Duodenal mucosa (tissue), 2 donors: ENCODE results near the gene KIR3DL1.
"Not testable (repeated sequence)": the region's sequence is repeated elsewhere in the genome, so short reads cannot be mapped to it uniquely, and the experiment has no call there.

ENCODE experiments used
- H3K27ac ChIP-seq: one replicate; pipeline ENCODE4 v1.7.0; 2013; ENCODE audit warnings: low read depth, low read length
- H3K27me3 ChIP-seq, 2 donors: one replicate each; pipeline ENCODE4 v1.7.0; 2013; ENCODE audit warnings: low read length in 2 of 2, control low read depth in 1 of 2; ENCODE audit not compliant: insufficient read depth in 2 of 2, control insufficient read depth in 1 of 2
- H3K36me3 ChIP-seq, 2 donors: one replicate each; pipeline ENCODE4 v1.7.0; 2013; ENCODE audit warnings: low read length in 2 of 2, control low read depth in 1 of 2; ENCODE audit not compliant: insufficient read depth in 2 of 2, control insufficient read depth in 1 of 2
- H3K4me1 ChIP-seq, 2 donors: one replicate each; pipeline ENCODE4 v1.7.0; 2013; ENCODE audit warnings: low read length in 2 of 2, control low read depth in 1 of 2; ENCODE audit not compliant: insufficient read depth in 2 of 2, control insufficient read depth in 1 of 2
- H3K4me3 ChIP-seq, 2 donors: one replicate each; pipeline ENCODE4 v1.7.0; 2013; ENCODE audit warnings: low read length in 2 of 2, low read depth in 1 of 2
- H3K9ac ChIP-seq, 2 donors: one replicate each; pipeline ENCODE4 v1.7.0; 2013; ENCODE audit warnings: low read length in 2 of 2, low read depth in 1 of 2
- H3K9me3 ChIP-seq, 2 donors: one replicate each; pipeline ENCODE4 v1.7.0; 2013; ENCODE audit warnings: low read length in 2 of 2, control low read depth in 1 of 2; ENCODE audit not compliant: control insufficient read depth in 1 of 2

Gene KIR3DL1

DNA sequence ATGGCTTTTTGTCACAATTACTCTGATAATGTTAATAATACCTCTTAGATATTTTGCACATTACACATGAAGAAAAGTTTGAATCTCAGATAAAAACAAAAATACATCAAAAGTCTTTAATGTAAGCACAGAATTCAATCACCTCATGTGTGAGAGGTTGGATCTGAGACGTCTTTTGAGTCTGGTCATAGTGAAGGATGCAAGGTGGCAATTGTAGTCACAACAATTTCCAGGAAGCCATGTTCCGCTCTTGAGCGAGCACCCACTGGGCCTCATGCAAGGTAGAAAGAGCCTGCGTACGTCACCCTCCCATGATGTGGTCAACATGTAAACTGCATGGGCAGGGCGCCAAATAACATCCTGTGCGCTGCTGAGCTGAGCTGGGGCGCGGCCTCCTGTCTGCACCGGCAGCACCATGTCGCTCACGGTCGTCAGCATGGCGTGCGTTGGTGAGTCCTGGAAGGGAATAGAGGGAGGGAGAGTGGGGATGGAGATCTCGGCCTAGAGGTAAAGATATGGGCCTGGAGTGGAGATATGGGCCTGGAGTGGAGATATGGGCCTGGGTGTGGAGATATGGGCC is 33.9 kb downstream of the KIR3DL1 start, which contains the start of gene KIR3DL2:
Gene KIR3DL2, plus strand, starts transcription at position 383 of the 580 bp plus-strand sequence. Its CDS starts 33 bp downstream, at position 416.
- H3K4me1 ChIP-seq, H3K9ac ChIP-seq, H3K9me3 ChIP-seq, H3K27me3 ChIP-seq, H3K27ac ChIP-seq, H3K36me3 ChIP-seq, H3K4me3 ChIP-seq: not testable (repeated sequence)

DNA sequence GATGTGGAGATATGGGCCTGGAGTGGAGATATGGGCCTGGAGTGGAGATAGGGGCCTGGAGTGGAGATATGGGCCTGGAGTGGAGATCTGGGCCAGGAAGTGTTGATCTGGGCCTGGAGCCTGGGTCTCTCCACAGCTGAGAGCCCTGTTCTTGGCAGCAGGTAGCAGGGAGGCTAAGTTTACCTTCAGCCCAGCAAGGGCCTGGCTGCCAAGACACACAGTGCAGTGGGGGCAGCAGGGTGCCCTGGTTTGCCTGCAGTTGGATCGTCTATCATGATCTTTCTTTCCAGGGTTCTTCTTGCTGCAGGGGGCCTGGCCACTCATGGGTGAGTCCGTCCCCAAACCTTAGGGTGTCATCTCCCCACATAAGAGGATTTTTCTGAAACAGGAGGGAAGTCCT is 34.7 kb downstream of the KIR3DL1 start:
- H3K27me3 ChIP-seq: no peaks in the 10 kb centered on the region
- no peak overlapping the region for H3K9ac ChIP-seq
- no peak overlapping the region for H3K27ac ChIP-seq
- no peak overlapping the region for H3K4me3 ChIP-seq
- H3K9me3 ChIP-seq: no peaks in the 10 kb centered on the region
- H3K36me3 ChIP-seq: no peaks in the 10 kb centered on the region
- H3K4me1 ChIP-seq: no peaks in the 10 kb centered on the region

GRCh38 chr19:54851353-54851752 is 35.1 kb downstream of the KIR3DL1 start:
- no peaks in the 10 kb centered on the region for H3K4me1 ChIP-seq
- H3K27me3 ChIP-seq: no peaks in the 10 kb centered on the region
- no peaks in the 10 kb centered on the region for H3K9me3 ChIP-seq
- H3K36me3 ChIP-seq: no peaks in the 10 kb centered on the region
- no peak overlapping the region for H3K27ac ChIP-seq
- no peak overlapping the region for H3K4me3 ChIP-seq
- H3K9ac ChIP-seq: no peak overlapping the region

DNA sequence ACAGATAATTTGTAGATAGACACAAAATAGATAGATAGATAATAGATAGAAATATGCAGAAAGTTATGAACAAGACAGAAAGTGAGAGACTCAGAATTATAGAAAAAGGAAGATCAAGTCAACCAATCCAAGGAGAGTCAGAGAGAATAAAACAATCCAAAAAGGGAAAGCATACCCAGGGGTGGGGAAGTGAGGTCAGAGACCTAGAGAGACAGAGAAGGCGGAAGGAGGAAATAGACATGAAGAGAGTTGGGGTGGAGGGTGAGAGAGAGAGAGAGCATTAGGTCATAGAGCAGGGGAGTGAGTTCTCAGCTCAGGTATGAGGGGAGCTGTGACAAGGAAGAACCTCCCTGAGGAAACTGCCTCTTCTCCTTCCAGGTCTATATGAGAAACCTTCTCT is 39.0 kb downstream of the KIR3DL1 start:
- not testable (repeated sequence) for H3K4me1 ChIP-seq, H3K4me3 ChIP-seq, H3K9me3 ChIP-seq, H3K36me3 ChIP-seq, H3K27me3 ChIP-seq, H3K9ac ChIP-seq, H3K27ac ChIP-seq

DNA sequence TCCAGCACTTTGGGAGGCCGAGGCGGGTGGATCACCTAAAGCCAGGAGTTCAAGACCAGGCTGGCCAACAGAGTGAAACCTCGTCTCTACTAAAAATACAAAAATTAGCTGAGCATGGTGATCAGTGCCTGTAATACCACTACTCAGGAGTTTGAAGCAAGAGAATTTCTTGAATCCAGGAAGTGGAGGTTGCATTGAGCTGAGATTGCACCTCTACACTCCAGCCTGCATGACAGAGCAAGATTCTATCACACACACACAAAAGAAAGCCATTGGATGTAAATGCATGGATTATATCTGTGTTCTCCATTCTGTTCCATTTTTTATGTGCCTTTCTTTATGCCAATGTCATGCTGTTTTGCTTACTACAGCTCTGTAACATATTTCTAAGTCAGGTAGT is 42.2 kb downstream of the KIR3DL1 start:
- not testable (repeated sequence) for H3K36me3 ChIP-seq, H3K4me3 ChIP-seq, H3K9ac ChIP-seq, H3K9me3 ChIP-seq, H3K27ac ChIP-seq, H3K4me1 ChIP-seq, H3K27me3 ChIP-seq

- H3K9me3 ChIP-seq, H3K9ac ChIP-seq, H3K4me1 ChIP-seq, H3K27ac ChIP-seq, H3K4me3 ChIP-seq, H3K27me3 ChIP-seq, H3K36me3 ChIP-seq: not testable (repeated sequence)
These were observed 43.2 kb downstream of the KIR3DL1 start for GRCh38 chr19:54859421-54859820.

DNA sequence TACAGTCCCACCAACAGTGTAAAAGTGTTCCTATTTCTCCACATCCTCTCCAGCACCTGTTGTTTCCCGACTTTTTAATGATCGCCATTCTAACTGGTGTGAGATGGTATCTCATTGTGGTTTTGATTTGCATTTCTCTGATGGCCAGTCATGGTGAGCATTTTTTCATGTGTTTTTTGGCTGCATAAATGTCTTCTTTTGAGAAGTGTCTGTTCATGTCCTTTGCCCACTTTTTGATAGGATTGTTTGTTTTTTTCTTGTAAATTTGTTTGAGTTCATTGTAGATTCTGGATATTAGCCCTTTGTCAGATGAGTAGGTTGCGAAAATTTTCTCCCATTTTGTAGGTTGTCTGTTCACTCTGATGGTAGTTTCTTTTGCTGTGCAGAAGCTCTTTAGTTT is 47.2 kb downstream of the KIR3DL1 start:
- H3K36me3 ChIP-seq, H3K9ac ChIP-seq, H3K4me1 ChIP-seq, H3K27me3 ChIP-seq, H3K27ac ChIP-seq, H3K9me3 ChIP-seq, H3K4me3 ChIP-seq: not testable (repeated sequence)

DNA sequence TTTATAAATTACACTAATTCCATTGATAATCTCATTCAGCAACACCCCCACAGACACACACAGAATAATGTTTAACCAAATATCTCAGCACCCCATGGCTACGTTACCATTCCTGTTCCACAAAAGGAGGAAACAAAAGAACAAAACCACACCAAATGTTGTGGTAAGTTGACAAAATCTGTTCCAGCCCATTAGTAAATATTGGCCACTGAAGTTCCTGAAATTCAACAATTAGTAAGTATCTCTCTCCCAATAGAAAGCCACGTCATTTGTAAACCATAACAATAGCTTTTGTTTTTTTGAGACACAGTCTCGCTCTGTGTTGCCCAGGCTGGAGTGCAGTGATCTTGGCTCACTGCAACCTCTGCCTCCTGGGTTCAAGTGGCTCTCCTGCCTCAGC is 55.4 kb downstream of the KIR3DL1 start:
- H3K27ac ChIP-seq: no peak overlapping the region
- H3K27me3 ChIP-seq: no peaks in the 10 kb centered on the region
- H3K9ac ChIP-seq: no peak overlapping the region
- no peaks in the 10 kb centered on the region for H3K9me3 ChIP-seq
- no peaks in the 10 kb centered on the region for H3K36me3 ChIP-seq
- H3K4me3 ChIP-seq: no peak overlapping the region
- H3K4me1 ChIP-seq: no peaks in the 10 kb centered on the region

DNA sequence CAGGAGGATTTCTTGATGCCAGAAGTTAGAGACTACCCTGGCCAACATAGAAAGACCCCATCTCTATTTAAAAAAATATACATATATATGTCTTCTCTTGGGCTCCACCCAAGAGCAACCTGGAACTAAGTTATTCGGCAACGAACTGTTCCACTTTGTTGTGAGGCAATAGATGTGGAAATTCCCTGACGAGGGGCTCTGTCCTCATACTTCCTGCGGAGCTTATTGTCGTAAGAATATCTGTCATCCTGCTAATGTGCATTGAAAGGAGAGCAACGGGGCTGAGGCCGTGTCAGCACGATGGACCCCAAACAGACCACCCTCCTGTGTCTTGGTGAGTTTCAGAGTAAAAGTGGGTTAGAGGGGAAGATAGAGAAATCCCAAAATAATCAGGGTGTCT is 57.7 kb downstream of the KIR3DL1 start, which contains the start of gene FCAR:
Gene FCAR, plus strand, starts transcription at position 246 of the 400 bp plus-strand sequence. Its CDS starts 55 bp downstream, at position 301.
- H3K36me3 ChIP-seq: no peaks in the 10 kb centered on the region
- H3K4me3 ChIP-seq: no peak within 1 kb of the TSS
- H3K4me1 ChIP-seq: no peaks in the 10 kb centered on the region
- H3K27me3 ChIP-seq: no peaks in the 10 kb centered on the region
- H3K27ac ChIP-seq: no peak within 1 kb of the TSS
- no peaks in the 10 kb centered on the region for H3K9me3 ChIP-seq
- no peak within 1 kb of the TSS for H3K9ac ChIP-seq

GRCh38 chr19:54875506-54875905 is 59.2 kb downstream of the KIR3DL1 start:
- Histone ChIP-seq H3K4me1 (no peaks in the 10 kb centered on the region), H3K27ac (no peak overlapping the region), H3K4me3 (no peak overlapping the region), H3K9me3 (no peaks in the 10 kb centered on the region), H3K27me3 (no peaks in the 10 kb centered on the region), H3K36me3 (no peaks in the 10 kb centered on the region), H3K9ac (no peak overlapping the region)

DNA sequence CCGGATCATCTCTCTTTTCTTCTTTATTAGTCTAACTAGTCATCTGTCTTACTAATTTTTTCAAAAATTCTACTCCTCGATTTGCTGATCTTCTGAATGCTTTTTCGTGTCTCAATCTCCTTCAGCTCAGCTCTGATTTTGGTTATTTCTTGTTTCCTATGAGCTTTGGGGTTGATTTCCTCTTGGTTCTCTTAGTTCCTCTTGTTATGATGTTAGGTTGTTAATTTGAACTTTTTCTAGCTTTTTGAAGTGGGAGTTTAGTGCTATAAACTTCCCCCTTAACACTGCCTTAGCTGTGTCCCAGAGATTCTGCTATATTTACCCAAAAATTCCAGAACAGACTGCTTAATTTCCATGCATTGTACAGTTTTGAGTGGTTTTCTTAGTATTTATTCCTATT is 61.2 kb downstream of the KIR3DL1 start:
- Histone ChIP-seq H3K9ac (no peak overlapping the region), H3K27ac (no peak overlapping the region), H3K9me3 (no peaks in the 10 kb centered on the region), H3K4me1 (no peaks in the 10 kb centered on the region), H3K4me3 (no peak overlapping the region), H3K27me3 (no peaks in the 10 kb centered on the region), H3K36me3 (no peaks in the 10 kb centered on the region)
